Ovary (tissue), 3 donors: ENCODE data around the gene RAD9B.
"Not testable (repeated sequence)": the region's sequence is repeated elsewhere in the genome, so short reads cannot be mapped to it uniquely, and the experiment has no call there.

Experiments
- EP300 ChIP-seq: sonication (generic); formaldehyde crosslinking; IDR thresholded peaks from one replicate; pipeline ENCODE4 v1.6.1; 2017; ENCODE audit warnings: antibody characterized with exemption
- POLR2A ChIP-seq: fragments of 450-650 bp; IDR thresholded peaks from one replicate; pipeline ENCODE4 v1.6.1; 2017; ENCODE audit warnings: antibody characterized with exemption, mild to moderate bottlenecking, moderate library complexity
- TF ChIP-seq, protein P1 (sequence below), 3 donors: fragments of 450-650 bp in 2 of 3; fragments of 200-600 bp in 1 of 3; IDR thresholded peaks; one replicate each; pipeline versions ENCODE4 v1.5.1 to v1.8.0; 2016 to 2022; ENCODE audit warnings: antibody characterized with exemption in 3 of 3, mild to moderate bottlenecking in 1 of 3
- donor health status: DM: no; HTN: no; CAD: no.

DNA sequence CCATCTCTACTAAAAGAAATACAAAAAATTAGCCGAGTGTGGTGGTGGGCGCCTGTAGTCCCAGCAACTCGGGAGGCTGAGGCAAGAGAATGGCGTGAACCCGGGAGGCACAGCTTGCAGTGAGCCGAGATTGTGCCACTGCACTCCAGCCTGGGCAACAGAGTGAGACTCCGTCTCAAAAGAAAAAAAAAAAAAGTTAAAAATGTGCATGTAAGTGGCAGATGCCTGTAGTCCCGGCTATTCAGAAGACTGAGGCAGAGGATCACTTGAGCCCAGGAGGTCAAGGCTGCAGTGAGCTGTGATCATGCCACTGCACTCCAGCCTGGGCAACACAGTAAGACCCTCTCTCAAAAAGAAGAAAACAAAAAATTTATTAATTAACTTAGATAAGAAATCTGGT is 15.9 kb downstream of the RAD9B start:
- TF ChIP-seq, protein P1, sequence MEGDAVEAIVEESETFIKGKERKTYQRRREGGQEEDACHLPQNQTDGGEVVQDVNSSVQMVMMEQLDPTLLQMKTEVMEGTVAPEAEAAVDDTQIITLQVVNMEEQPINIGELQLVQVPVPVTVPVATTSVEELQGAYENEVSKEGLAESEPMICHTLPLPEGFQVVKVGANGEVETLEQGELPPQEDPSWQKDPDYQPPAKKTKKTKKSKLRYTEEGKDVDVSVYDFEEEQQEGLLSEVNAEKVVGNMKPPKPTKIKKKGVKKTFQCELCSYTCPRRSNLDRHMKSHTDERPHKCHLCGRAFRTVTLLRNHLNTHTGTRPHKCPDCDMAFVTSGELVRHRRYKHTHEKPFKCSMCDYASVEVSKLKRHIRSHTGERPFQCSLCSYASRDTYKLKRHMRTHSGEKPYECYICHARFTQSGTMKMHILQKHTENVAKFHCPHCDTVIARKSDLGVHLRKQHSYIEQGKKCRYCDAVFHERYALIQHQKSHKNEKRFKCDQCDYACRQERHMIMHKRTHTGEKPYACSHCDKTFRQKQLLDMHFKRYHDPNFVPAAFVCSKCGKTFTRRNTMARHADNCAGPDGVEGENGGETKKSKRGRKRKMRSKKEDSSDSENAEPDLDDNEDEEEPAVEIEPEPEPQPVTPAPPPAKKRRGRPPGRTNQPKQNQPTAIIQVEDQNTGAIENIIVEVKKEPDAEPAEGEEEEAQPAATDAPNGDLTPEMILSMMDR (IDR thresholded peaks at IDR 0.05): not testable (repeated sequence)
- not testable (repeated sequence) for TF ChIP-seq EP300, POLR2A
